GM18907 (cell line): ENCODE measurements around the gene PMIS2.

Experiments used
- ATAC-seq: cut with Tn5 transposase; IDR thresholded peaks from one replicate; pipeline ENCODE4 v1.9.1; 2021; ENCODE audit warnings: mild to moderate bottlenecking, moderate library complexity; ENCODE audit not compliant: unreplicated experiment

PMIS2 gene

GRCh38 chr19:35585848-35586247 is at the start of gene PMIS2:
TSS of gene PMIS2 (plus strand) at chr19:35586173. CDS start at chr19:35586260, 87 bp downstream.
- no peak for ATAC-seq

GRCh38 chr19:35539314-35539713 is 46.7 kb upstream of the PMIS2 start:
- no peak for ATAC-seq

DNA sequence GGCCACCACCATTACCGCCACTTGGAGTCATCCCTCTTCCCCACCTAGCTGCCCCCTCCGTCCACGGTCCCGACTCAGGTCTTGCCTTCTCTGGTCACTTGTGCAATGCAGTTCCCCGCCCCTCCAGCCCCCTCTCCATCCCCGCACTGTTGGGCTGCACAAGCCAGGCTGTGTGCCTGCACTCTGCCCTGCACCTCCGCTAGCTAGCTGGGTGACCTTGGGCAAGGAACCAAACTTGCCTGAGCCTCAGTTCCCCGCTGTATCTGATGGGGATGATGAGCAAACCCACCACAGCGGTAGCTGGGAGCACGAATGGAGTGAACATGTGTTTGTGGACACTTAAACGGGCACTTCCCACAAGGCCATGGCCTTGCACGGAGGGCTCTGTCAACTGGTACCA is 46.1 kb upstream of the PMIS2 start:
- no peak for ATAC-seq

- no peak for ATAC-seq
These were observed 45.5 kb upstream of the PMIS2 start for GRCh38 chr19:35540356-35540927.

DNA sequence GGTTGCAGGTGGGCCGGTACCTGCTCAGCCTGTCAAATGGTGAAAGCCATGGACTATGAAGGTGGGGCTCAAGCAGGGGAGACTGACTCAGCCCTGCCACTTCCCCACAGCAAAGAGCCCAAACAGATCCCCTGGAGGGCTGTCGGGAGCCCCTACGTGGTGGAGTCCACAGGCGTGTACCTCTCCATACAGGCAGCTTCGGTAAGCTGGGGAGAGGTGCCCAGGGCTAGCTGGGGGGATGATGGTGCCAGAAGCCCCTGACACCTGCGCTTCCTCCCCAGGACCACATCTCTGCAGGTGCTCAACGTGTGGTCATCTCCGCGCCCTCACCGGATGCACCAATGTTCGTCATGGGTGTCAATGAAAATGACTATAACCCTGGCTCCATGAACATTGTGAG is 43.8 kb upstream of the PMIS2 start:
- ATAC-seq, result no peak

DNA sequence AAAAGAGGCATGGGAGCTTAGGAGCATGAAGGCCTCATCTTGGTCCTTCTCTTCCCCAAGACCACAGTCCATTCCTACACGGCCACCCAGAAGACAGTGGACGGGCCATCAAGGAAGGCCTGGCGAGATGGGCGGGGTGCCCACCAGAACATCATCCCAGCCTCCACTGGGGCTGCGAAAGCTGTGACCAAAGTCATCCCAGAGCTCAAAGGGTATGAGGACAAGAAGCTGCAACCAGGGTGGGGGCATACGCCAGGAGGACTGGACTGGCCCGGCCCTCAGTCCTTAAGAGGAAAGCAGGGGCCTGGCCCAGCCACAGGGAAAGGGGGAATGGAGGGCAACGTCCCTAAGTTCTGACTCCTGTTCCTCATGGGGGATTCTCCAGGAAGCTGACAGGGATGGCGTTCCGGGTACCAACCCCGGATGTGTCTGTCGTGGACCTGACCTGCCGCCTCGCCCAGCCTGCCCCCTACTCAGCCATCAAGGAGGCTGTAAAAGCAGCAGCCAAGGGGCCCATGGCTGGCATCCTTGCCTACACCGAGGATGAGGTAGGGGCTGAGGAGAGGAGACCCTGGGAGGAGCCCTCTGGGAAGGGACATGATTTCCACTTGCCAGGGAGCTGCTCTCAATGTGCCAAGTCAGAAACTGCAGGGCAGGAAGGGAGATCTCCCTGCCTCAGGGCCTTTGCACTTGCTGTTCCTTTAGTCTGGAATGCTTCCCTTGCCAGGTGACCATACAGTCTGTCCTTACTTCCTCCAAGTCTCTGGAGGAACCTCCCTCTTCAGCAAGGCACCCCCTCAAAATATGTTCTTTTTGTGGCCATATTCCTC is 42.5 kb upstream of the PMIS2 start:
- ATAC-seq, result no peak

- ATAC-seq, result no peak
These were observed 41.7 kb upstream of the PMIS2 start for GRCh38 chr19:35544110-35544802.

DNA sequence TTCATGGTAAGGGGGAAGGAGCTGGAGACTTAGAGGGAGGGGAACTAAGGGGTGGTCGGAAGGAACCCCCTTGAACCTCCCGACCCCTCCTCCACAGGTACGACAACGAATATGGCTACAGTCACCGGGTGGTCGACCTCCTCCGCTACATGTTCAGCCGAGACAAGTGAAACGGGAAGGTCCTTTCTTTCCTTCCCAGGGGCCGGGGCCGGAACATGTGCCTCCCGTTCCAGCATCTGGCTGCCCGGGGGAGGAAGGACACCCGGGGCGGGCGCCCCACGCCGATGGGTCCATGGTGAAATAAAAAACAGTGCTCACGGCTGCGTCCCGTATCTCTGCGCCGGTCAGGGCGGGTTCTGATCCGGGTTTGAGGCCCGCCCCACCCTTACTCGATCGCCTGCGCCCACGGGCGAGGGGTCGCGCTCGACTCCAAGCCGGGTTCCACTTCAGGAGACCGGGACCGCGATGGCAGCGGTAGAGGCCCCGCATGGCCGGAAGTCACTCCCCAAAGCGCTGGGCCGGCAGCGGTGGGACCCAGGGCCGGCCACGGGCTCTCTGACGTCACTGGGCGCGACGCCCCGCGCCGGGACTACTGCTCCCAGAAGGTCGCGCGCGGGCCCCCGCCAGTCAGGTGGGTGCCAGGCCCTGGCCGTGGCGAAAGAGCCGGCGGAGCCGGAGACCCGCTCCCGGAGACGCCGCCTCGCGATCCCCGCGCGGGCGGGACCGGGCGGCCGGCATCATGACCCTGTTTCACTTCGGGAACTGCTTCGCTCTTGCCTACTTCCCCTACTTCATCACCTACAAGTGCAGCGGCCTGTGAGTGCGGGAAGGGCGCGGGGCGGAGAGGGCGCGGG is 40.7 kb upstream of the PMIS2 start, which contains the start of gene TMEM147:
Gene TMEM147, plus strand, starts transcription at position 626 of the 854 bp plus-strand sequence. Its CDS starts 114 bp downstream, at position 740.
- peak; percentile 73 for ATAC-seq

GRCh38 chr19:35545855-35546381 is 40.1 kb upstream of the PMIS2 start:
- peak; percentile 43 for ATAC-seq

DNA sequence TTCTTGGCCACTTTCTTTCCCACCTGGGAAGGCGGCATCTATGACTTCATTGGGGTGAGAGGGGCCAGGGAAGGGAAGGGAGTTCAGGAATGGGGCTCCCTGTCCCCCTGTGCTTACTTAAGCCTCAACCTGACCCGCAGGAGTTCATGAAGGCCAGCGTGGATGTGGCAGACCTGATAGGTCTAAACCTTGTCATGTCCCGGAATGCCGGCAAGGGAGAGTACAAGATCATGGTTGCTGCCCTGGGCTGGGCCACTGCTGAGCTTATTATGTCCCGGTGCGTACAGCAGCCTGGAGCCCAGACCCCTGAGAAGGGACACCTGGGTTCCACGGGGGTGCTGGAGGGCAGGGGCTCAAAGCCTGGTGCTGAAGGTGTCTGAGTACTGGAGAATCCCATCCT is 39.4 kb upstream of the PMIS2 start:
- ATAC-seq, result no peak

GRCh38 chr19:35549174-35549788 is 36.7 kb upstream of the PMIS2 start:
- no peak for ATAC-seq

DNA sequence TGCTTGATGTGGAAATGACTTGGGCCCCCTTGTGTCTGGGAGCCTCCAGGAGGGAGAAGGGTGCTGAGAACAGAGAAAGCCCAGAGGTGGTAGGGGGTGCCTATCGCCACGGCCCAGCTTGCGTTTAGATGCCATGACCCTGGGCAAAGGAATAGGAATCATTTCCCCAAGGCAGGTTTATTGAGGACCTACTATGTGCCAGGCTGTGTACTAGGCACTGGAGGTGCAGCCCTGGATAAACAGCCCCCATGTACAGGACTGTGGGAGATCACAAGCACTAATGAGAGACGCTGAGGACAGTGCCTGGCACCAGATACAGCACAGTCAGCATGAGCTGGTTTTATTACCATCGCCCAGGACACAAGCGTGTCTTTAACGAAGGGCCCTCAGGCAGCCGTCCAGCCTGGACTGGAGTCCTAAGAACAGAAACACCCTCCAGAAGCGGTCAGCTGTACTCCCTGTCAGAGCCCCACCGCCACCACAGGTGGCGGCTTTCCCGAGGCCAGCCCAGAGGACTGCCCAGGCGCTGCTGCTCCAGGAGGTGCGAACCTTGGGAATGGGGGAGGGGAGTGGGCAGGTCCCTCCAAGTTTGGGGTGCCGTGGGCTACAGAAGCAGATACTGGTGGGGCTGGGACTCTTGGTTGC is 36.0 kb upstream of the PMIS2 start:
- ATAC-seq, result no peak

GRCh38 chr19:35551091-35551810 is 34.7 kb upstream of the PMIS2 start:
- no peak for ATAC-seq

- ATAC-seq, result no peak
These were observed 33.2 kb upstream of the PMIS2 start for GRCh38 chr19:35552534-35553384.

GRCh38 chr19:35553385-35554000 is 32.5 kb upstream of the PMIS2 start:
- ATAC-seq, result no peak

DNA sequence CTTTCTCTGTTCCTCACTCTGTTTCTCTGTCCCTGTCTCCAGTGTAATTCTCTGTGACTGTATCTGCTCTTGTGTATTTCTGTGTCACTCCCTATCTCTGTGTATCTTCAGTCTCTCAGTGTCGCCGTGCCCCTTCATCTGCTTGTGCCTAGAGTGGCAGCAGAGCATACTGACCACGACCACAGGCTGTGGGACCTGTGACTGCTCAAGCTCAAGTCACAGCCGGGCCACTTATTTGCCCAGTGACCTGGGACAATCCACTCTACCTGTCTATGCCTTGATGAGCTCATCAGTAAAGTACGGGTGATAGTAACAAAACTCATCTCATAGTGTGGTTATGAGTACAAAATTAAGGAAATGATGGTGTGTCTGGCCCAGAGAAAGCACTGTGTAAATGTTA is 31.9 kb upstream of the PMIS2 start:
- no peak for ATAC-seq

GRCh38 chr19:35555301-35556005 is 30.5 kb upstream of the PMIS2 start:
- ATAC-seq, result no peak
